CD14-positive monocyte (primary cell): ENCODE data around the gene HS1BP3. TPM values are rescaled to one million over a fixed set of nuclear protein-coding genes. Genes with fewer than 3 reads are reported as not detected.
A peak's percentile ranks its signal among the peaks of the same experiment; 100 is the strongest.

Experiments
- DNase-seq, 3 donors: peaks; one replicate each; pipeline ENCODE4 v3.0.0-alpha.2; 2011 to 2022
- H2AFZ ChIP-seq: 2 replicates; pipeline ENCODE4 v1.6.0; 2012; ENCODE audit warnings: mild to moderate bottlenecking, low read depth, low read length, inconsistent platforms; ENCODE audit not compliant: insufficient read depth, poor library complexity, severe bottlenecking
- H3K27ac ChIP-seq, 2 donors: 1 replicate in 1 of 2; 2 replicates in 1 of 2; pipeline ENCODE4 v1.5.1; 2012 to 2013; ENCODE audit warnings: low read length in 2 of 2, control low read depth in 1 of 2, inconsistent platforms in 1 of 2, low read depth in 1 of 2, mild to moderate bottlenecking in 1 of 2
- H3K27me3 ChIP-seq, 2 donors: one replicate each; pipeline versions ENCODE4 v1.6.0 to v1.6.1; 2011 to 2013; ENCODE audit warnings: low read length in 2 of 2; ENCODE audit not compliant: control insufficient read depth in 2 of 2, insufficient read depth in 2 of 2
- H3K36me3 ChIP-seq, 2 donors: replicated peaks in 1 of 2; 1 replicate in 1 of 2; 2 replicates in 1 of 2; pipeline versions ENCODE4 v1.5.1 to v1.6.1; 2012 to 2013; ENCODE audit warnings: low read length in 2 of 2, control low read depth in 1 of 2, inconsistent platforms in 1 of 2, mild to moderate bottlenecking in 1 of 2; ENCODE audit not compliant: insufficient read depth in 2 of 2, control insufficient read depth in 1 of 2
- H3K4me1 ChIP-seq, 2 donors: 1 replicate in 1 of 2; 2 replicates in 1 of 2; pipeline versions ENCODE4 v1.5.1 to v1.6.1; 2012 to 2013; ENCODE audit warnings: low read length in 2 of 2, control low read depth in 1 of 2, inconsistent platforms in 1 of 2, mild to moderate bottlenecking in 1 of 2, moderate library complexity in 1 of 2; ENCODE audit not compliant: insufficient read depth in 2 of 2, control insufficient read depth in 1 of 2
- H3K4me2 ChIP-seq: replicated peaks from 2 replicates; pipeline ENCODE3; 2012; ENCODE audit warnings: low read length, moderate library complexity, mild to moderate bottlenecking; ENCODE audit not compliant: poor library complexity, severe bottlenecking; ENCODE audit errors: extremely low read depth
- H3K4me3 ChIP-seq, 3 experiments: fragments of 200-600 bp in 1 of 3; sonication (generic) in 1 of 3; replicated peaks in 1 of 3; 1 replicate in 2 of 3; 2 replicates in 1 of 3; pipeline ENCODE4 v1.5.1; 2011 to 2013; ENCODE audit warnings: low read length in 3 of 3, mild to moderate bottlenecking in 3 of 3, control low read depth in 2 of 3, low read depth in 2 of 3, inconsistent platforms in 1 of 3, moderate library complexity in 1 of 3
- H3K79me2 ChIP-seq: 2 replicates; pipeline ENCODE4 v1.6.0; 2012; ENCODE audit warnings: mild to moderate bottlenecking, control low read depth, inconsistent platforms, low read length, moderate library complexity; ENCODE audit not compliant: insufficient read depth
- H3K9ac ChIP-seq: 2 replicates; pipeline ENCODE4 v1.6.0; 2017; ENCODE audit warnings: low read length, mild to moderate bottlenecking; ENCODE audit not compliant: insufficient read depth, poor library complexity, severe bottlenecking
- H3K9me3 ChIP-seq, 2 donors: replicated peaks in 1 of 2; 1 replicate in 1 of 2; 2 replicates in 1 of 2; pipeline versions ENCODE4 v1.5.1 to v1.6.1; 2012 to 2013; ENCODE audit warnings: low read length in 2 of 2, control low read depth in 1 of 2; ENCODE audit not compliant: control insufficient read depth in 1 of 2, insufficient read depth in 1 of 2
- H4K20me1 ChIP-seq: 2 replicates; pipeline ENCODE4 v1.6.0; 2012; ENCODE audit warnings: mild to moderate bottlenecking, low read length, control low read depth, moderate library complexity; ENCODE audit not compliant: insufficient read depth
- H3K27ac Mint-ChIP-seq, 7 donors: one replicate each; pipeline ENCODE4 v1.8.0; 2020; ENCODE audit warnings: mild to moderate bottlenecking in 7 of 7, mixed read lengths in 7 of 7, moderate library complexity in 6 of 7, inconsistent platforms in 2 of 7
- H3K27me3 Mint-ChIP-seq, 3 donors: one replicate each; pipeline ENCODE4 v1.8.0; 2021 to 2022; ENCODE audit warnings: low read depth in 3 of 3, mild to moderate bottlenecking in 3 of 3, mixed read lengths in 3 of 3, moderate library complexity in 3 of 3, inconsistent platforms in 1 of 3
- H3K36me3 Mint-ChIP-seq, 2 donors: one replicate each; pipeline ENCODE4 v1.8.0; 2020; ENCODE audit warnings: mixed read lengths in 2 of 2, inconsistent platforms in 1 of 2, mild to moderate bottlenecking in 1 of 2
- H3K4me1 Mint-ChIP-seq: one replicate; pipeline ENCODE4 v1.8.0; 2020; ENCODE audit warnings: mild to moderate bottlenecking, mixed read lengths
- H3K4me3 Mint-ChIP-seq, 2 donors: one replicate each; pipeline ENCODE4 v1.8.0; 2020; ENCODE audit warnings: mild to moderate bottlenecking in 2 of 2, mixed read lengths in 2 of 2, moderate library complexity in 1 of 2
- H3K9me3 Mint-ChIP-seq, 7 donors: one replicate each; pipeline ENCODE4 v1.8.0; 2020 to 2022; ENCODE audit warnings: mixed read lengths in 7 of 7, mild to moderate bottlenecking in 6 of 7, moderate library complexity in 6 of 7, inconsistent platforms in 2 of 7
- WGBS: methylation state at CpG from one replicate; pipeline ENCODE4 v1.1.5; 2013; ENCODE audit warnings: missing lambda C conversion rate; ENCODE audit not compliant: insufficient coverage; 5-methylcytosine and 5-hydroxymethylcytosine counted together
- intact Hi-C, 2 donors: fragments of 100-400 bp; cut with micrococcal nuclease; formaldehyde crosslinking; loops; one replicate each; pipeline versions ENCODE4 v1.15.0 to v1.15.1; 2023
- polyA plus RNA-seq, 3 donors: library from polyadenylated mRNA; depleted of rRNA in 1 of 3; unstranded in 2 of 3; stranded (reverse) in 1 of 3; fragments of 300-500 nt in 2 of 3; fragments of >200 nt in 1 of 3; fragmentation: Illumina TruSeq in 2 of 3; gene quantifications; 1 replicate in 2 of 3; 2 replicates in 1 of 3; pipeline ENCODE4 v1.2.3, GENCODE V29; 2012 to 2021
- TF ChIP-seq, protein P1 (sequence below): fragments of 200-600 bp; IDR thresholded peaks from one replicate; pipeline ENCODE4 v1.8.0; 2022; ENCODE audit warnings: antibody characterized with exemption, mild to moderate bottlenecking

HS1BP3 gene
- polyA plus RNA-seq, 3 donors = 45.1 to 48.9 (median 45.4) TPM

DNA sequence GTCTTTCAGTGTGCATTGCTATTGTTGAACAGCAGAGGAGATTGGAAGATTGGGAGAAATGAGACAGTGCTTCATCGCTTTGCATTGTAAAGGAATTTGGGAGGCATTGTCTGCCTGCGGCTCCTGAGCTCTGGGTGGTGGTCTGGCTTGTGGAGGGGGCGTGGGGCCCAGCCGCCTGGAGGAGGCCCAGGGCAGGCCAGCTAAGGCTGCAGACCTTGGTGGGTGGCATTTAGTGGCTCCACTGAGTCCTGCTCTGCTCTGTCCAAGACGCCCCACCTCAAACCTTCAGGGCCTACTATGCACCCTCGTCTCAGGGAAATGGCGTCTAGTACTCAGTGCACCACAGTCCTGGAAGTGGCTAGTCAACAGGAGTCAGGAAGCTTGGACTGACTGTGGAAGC lies 5.7 kb upstream of the HS1BP3 start:
- peaks cover 0 to 5% (median 0%) of the 10 kb centered on the region in 7 donors for H3K9me3 Mint-ChIP-seq
- H3K27me3 Mint-ChIP-seq = peaks cover 13 to 30% (median 18%) of the 10 kb centered on the region in 3 donors
- DNase-seq = no peak
- H3K27ac Mint-ChIP-seq = no peak overlapping the region
- Histone ChIP-seq H3K4me2 (no peak overlapping the region), H3K4me1 (peaks cover 13 to 14% of the 10 kb centered on the region in 2 donors), H3K79me2 (no peaks in the 10 kb centered on the region), H3K36me3 (no peaks in the 10 kb centered on the region), H3K4me3 (no peak overlapping the region), H3K27me3 (peaks cover 0 to 17% of the 10 kb centered on the region in 2 donors), H3K9ac (no peak overlapping the region), H2AFZ (no peak overlapping the region), H4K20me1 (no peaks in the 10 kb centered on the region), H3K9me3 (no peaks in the 10 kb centered on the region), H3K27ac (no peak overlapping the region)
- no peak overlapping the region for H3K4me3 Mint-ChIP-seq
- peaks cover 0 to 4% of the 10 kb centered on the region in 2 donors for H3K36me3 Mint-ChIP-seq
- TF ChIP-seq, protein P1, sequence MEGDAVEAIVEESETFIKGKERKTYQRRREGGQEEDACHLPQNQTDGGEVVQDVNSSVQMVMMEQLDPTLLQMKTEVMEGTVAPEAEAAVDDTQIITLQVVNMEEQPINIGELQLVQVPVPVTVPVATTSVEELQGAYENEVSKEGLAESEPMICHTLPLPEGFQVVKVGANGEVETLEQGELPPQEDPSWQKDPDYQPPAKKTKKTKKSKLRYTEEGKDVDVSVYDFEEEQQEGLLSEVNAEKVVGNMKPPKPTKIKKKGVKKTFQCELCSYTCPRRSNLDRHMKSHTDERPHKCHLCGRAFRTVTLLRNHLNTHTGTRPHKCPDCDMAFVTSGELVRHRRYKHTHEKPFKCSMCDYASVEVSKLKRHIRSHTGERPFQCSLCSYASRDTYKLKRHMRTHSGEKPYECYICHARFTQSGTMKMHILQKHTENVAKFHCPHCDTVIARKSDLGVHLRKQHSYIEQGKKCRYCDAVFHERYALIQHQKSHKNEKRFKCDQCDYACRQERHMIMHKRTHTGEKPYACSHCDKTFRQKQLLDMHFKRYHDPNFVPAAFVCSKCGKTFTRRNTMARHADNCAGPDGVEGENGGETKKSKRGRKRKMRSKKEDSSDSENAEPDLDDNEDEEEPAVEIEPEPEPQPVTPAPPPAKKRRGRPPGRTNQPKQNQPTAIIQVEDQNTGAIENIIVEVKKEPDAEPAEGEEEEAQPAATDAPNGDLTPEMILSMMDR = no peak
- intact Hi-C loops = loop anchor here in 1 of 2 donors (10.0 kb wide), 1 partner anchor 752 kb away; the partner anchor contains the start of gene TTC32
- WGBS = 92% methylated on average over 6 of the region's 7 CpGs
- H3K4me1 Mint-ChIP-seq = peaks cover 19% of the 10 kb centered on the region

DNA sequence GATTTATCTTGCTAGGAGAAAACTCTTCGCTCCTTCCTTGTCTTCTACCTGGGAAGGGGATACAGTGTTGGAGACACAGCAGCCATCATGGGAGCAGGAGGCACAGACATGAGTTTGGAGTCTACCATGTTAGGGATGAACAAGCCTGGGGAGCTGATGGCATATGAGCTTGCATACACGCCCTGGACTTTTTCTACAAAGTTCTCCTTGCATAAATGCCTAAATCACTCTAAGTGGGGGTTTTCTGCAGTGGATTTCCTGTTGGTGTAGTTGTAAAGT lies 3.6 kb upstream of the HS1BP3 start:
- intact Hi-C loops = loop anchor here in 1 of 2 donors (10.0 kb wide), 1 partner anchor 750 kb away; the partner anchor contains the start of gene TTC32
- Histone ChIP-seq H3K27ac (no peak overlapping the region), H3K9ac (no peak overlapping the region), H3K9me3 (no peaks in the 10 kb centered on the region), H3K4me1 (peaks cover 28 to 29% of the 10 kb centered on the region in 2 donors), H3K27me3 (peaks cover 0 to 7% of the 10 kb centered on the region in 2 donors), H3K4me2 (no peak overlapping the region), H4K20me1 (peaks cover under 1% of the 10 kb centered on the region), H3K4me3 (no peak overlapping the region), H3K36me3 (no peaks in the 10 kb centered on the region), H3K79me2 (peaks cover 14% of the 10 kb centered on the region), H2AFZ (peak overlapping the region; percentile 22)
- Mint-ChIP-seq H3K9me3 (peaks cover 0 to 5% (median 0%) of the 10 kb centered on the region in 7 donors), H3K27me3 (peaks cover 7 to 13% (median 9%) of the 10 kb centered on the region in 3 donors), H3K4me3 (no peak overlapping the region), H3K4me1 (peaks cover 29% of the 10 kb centered on the region), H3K36me3 (peaks cover 0 to 4% of the 10 kb centered on the region in 2 donors), H3K27ac (peak overlapping the region in 2 of 7 donors; percentile 1 to 69)
- no peak for DNase-seq
- WGBS = no CpG with 5 or more reads among the region's 2 CpGs
- TF ChIP-seq, protein P1 = no peak
